ENCODE results near the gene TNS4. TPM values are rescaled to one million over a fixed set of nuclear protein-coding genes. Genes with fewer than 3 reads are reported as not detected.

The TNS4 gene
- total RNA-seq, 4 donors from 2014 or later, result 730 to 1,745 (median 1,078) TPM

DNA sequence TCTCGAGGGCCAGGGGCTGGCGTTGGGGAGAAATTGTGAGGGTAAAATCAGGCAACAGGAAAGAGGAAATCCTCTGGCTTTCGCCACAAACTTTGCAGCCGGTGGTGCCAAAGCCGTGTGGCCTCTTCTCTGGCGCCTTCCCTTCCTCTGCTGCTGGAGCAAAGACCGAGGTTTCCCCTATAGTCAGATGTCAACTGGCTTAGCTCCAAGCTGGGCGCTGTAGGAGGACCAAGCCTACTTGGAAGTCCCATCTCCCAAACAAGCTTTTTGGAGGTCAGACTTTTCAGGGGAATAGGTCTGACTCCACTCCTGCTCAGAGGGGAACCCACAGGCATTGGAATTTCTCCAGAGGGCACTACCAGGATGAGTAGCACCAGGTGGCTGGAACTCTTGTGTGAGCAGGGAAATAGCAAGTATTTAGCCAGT is 53.2 kb downstream of the TNS4 start:
- H3K36me3 ChIP-seq, result peaks cover 8% of the 10 kb centered on the region
- 38% methylated on average over 7 of the region's 8 CpGs for WGBS
- no peaks in the 10 kb centered on the region for H3K27me3 ChIP-seq
- H3K9me3 ChIP-seq, result no peaks in the 10 kb centered on the region
- TF ChIP-seq, protein P1, sequence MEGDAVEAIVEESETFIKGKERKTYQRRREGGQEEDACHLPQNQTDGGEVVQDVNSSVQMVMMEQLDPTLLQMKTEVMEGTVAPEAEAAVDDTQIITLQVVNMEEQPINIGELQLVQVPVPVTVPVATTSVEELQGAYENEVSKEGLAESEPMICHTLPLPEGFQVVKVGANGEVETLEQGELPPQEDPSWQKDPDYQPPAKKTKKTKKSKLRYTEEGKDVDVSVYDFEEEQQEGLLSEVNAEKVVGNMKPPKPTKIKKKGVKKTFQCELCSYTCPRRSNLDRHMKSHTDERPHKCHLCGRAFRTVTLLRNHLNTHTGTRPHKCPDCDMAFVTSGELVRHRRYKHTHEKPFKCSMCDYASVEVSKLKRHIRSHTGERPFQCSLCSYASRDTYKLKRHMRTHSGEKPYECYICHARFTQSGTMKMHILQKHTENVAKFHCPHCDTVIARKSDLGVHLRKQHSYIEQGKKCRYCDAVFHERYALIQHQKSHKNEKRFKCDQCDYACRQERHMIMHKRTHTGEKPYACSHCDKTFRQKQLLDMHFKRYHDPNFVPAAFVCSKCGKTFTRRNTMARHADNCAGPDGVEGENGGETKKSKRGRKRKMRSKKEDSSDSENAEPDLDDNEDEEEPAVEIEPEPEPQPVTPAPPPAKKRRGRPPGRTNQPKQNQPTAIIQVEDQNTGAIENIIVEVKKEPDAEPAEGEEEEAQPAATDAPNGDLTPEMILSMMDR (IDR thresholded peaks at IDR 0.05), result no peak
- TF ChIP-seq EP300 (IDR thresholded peaks at IDR 0.05) (no peak), POLR2AphosphoS5 (IDR thresholded peaks at IDR 0.05) (no peak), POLR2A (IDR thresholded peaks at IDR 0.05) (no peak)
- H3K4me3 ChIP-seq, result peak overlapping the region; percentile 71
- peak overlapping the region; percentile 74 for H3K27ac ChIP-seq
- H3K4me1 ChIP-seq, result peaks cover 87% of the 10 kb centered on the region
- DNase-seq (ENCODE audit: low spot score in 2 of 2), result no peak

DNA sequence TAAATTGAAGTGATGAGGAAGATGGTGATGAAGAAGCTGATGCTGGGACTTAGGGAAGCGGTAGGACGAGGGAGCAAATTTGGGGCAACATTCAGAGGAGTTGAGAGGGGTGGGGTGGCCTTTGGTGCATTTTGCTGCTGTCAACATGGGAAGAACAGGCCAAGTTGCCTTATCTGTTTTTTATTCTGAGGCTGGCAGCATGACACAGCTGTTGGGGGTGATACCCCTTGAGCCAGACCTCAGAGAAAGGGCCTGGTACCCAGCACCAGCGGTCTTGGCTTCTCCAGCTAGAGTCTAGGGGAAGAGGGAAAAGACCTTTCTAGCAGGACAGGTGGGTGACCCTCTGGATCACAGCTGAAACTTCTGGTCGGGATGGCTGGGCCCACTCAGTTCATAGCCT is 53.6 kb downstream of the TNS4 start:
- Histone ChIP-seq H3K9me3 (no peaks in the 10 kb centered on the region), H3K36me3 (peaks cover 4% of the 10 kb centered on the region), H3K27me3 (no peaks in the 10 kb centered on the region), H3K4me1 (peaks cover 90% of the 10 kb centered on the region), H3K27ac (peak overlapping the region; percentile 74), H3K4me3 (peak overlapping the region; percentile 71)
- no peak for DNase-seq (ENCODE audit: low spot score in 2 of 2)
- TF ChIP-seq, protein P1 (IDR thresholded peaks at IDR 0.05), result no peak
- TF ChIP-seq POLR2AphosphoS5 (IDR thresholded peaks at IDR 0.05) (no peak), POLR2A (IDR thresholded peaks at IDR 0.05) (no peak), EP300 (IDR thresholded peaks at IDR 0.05) (no peak)
- 56% methylated on average over 4 of the region's 4 CpGs for WGBS

DNA sequence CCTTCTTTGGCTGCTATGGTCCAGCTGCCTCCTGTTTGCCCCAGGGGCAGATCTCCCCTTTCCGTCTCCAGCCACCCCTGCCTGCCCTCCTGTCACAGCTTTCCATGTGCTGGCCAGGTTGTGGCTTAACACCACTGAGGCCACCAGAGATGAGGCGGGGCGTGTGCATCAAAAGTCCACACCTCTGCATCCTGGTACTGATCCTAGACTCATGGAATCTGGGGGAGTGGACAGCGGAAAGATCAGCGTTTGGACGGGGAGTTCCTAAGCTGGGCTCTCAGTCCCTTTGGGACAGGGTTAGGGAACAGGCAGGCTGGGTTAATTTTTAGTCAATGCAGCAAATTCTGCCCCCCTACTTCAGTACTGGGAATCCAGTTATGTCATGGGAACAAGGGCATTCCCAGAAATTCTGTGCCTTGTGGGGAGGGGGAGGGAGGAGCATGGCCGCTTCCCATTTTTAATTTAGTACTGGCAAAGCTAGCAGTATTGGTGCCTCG is 54.2 kb downstream of the TNS4 start:
- Histone ChIP-seq H3K4me1 (peaks cover 90% of the 10 kb centered on the region), H3K27me3 (no peaks in the 10 kb centered on the region), H3K4me3 (peak overlapping the region; percentile 71), H3K36me3 (no peaks in the 10 kb centered on the region), H3K9me3 (no peaks in the 10 kb centered on the region), H3K27ac (peak overlapping the region; percentile 74)
- TF ChIP-seq POLR2A (IDR thresholded peaks at IDR 0.05), result no peak
- TF ChIP-seq EP300 (IDR thresholded peaks at IDR 0.05), result no peak
- TF ChIP-seq, protein P1 (IDR thresholded peaks at IDR 0.05), result no peak
- TF ChIP-seq POLR2AphosphoS5 (IDR thresholded peaks at IDR 0.05), result no peak
- DNase-seq (ENCODE audit: low spot score in 2 of 2), result no peak
- 43% methylated on average over 8 of the region's 8 CpGs for WGBS

DNA sequence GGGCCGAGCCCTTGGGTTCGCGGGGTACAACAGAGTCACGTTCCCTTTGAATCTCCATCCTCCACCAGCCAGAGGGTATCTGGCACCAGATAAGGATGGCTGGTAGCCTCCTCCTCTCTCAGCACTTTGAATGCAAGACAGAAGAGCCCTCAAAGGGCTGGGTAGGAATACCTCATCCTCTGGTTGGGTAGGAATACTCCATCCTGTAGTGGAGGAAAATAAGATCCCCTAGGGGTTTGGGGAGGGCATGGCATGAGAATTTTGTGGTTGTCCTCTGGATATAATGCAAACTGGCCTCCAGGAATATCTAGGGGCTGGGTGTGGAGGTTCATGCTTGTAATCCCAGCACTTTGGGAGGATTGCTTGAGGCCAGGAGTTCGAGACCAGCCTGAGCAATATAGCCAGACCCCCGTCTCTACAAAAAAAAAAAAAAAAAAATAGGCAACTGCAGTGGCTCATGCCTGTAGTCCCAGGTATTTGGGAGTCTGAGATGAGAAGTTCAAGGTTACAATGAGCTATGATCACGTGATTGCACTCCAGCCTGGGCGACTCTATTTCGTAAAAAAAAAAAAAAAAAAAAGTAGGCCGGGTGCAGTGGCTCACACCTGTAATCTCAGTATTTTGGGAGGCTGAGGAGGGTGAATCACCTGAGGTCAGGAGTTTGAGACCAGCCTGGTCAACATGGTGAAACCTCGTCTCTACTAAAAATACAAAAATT is 55.5 kb downstream of the TNS4 start:
- peaks cover 86% of the 10 kb centered on the region for H3K4me1 ChIP-seq
- H3K27ac ChIP-seq, result peak overlapping the region; percentile 93
- TF ChIP-seq POLR2A (IDR thresholded peaks at IDR 0.05) (no peak), EP300 (IDR thresholded peaks at IDR 0.05) (no peak), POLR2AphosphoS5 (IDR thresholded peaks at IDR 0.05) (no peak)
- TF ChIP-seq, protein P1 (IDR thresholded peaks at IDR 0.05), result no peak
- no peaks in the 10 kb centered on the region for H3K36me3 ChIP-seq
- whole genome bisulfite sequencing, result 54% methylated on average over 11 of the region's 11 CpGs
- no peaks in the 10 kb centered on the region for H3K9me3 ChIP-seq
- peak overlapping the region; percentile 71 for H3K4me3 ChIP-seq
- DNase-seq (ENCODE audit: low spot score in 2 of 2), result no peak
- no peaks in the 10 kb centered on the region for H3K27me3 ChIP-seq

All from suprapubic skin (tissue), 4 donors.